SK-N-MC (cell line): Measurements from ENCODE around the gene MRPL2.
A peak's percentile ranks its signal among the peaks of the same experiment; 100 is the strongest.
"Not testable (repeated sequence)": the region's sequence is repeated elsewhere in the genome, so short reads cannot be mapped to it uniquely, and the experiment has no call there.

ENCODE experiments used
- DNase-seq: peaks from one replicate; pipeline ENCODE4 v3.0.0-alpha.2; 2011; ENCODE audit warnings: low read depth, low spot score
- H3K27ac ChIP-seq: fragments of 200-600 bp; sonication (generic); 2 replicates; pipeline ENCODE4 v1.5.1; 2016; ENCODE audit warnings: mixed run types
- H3K36me3 ChIP-seq: fragments of 200-600 bp; sonication (generic); 2 replicates; pipeline ENCODE4 v1.6.1; 2017; ENCODE audit warnings: antibody characterized with exemption, low read length, mixed read lengths; ENCODE audit not compliant: insufficient read depth
- H3K4me3 ChIP-seq: fragments of 200-600 bp; sonication (generic); 2 replicates; pipeline ENCODE4 v1.5.1; 2016
- H3K9ac ChIP-seq: fragments of 200-600 bp; sonication (generic); 2 replicates; pipeline ENCODE4 v1.8.0; 2017; ENCODE audit warnings: mixed run types, mixed read lengths; ENCODE audit not compliant: insufficient read length
- H3K9me3 ChIP-seq: fragments of 200-600 bp; sonication (generic); 2 replicates; pipeline ENCODE4 v1.6.1; 2017; ENCODE audit warnings: low read depth, mild to moderate bottlenecking, antibody characterized with exemption, low read length, moderate library complexity, mixed read lengths
- EZH2 ChIP-seq: fragments of 200-600 bp; sonication (generic); IDR thresholded peaks from one replicate; pipeline ENCODE4 v1.6.1; 2017; ENCODE audit warnings: antibody characterized with exemption
- FOXP2 ChIP-seq: optimal IDR thresholded peaks from 2 replicates; pipeline ENCODE3; 2011; ENCODE audit warnings: mild to moderate bottlenecking, moderate library complexity; ENCODE audit not compliant: insufficient read depth; ENCODE audit errors: extremely low read length, control extremely low read depth
- POLR2AphosphoS5 ChIP-seq: IDR thresholded peaks from 2 replicates; pipeline ENCODE4 v1.6.1; 2012; ENCODE audit warnings: mild to moderate bottlenecking, low read depth, low read length, borderline replicate concordance

Gene MRPL2

DNA sequence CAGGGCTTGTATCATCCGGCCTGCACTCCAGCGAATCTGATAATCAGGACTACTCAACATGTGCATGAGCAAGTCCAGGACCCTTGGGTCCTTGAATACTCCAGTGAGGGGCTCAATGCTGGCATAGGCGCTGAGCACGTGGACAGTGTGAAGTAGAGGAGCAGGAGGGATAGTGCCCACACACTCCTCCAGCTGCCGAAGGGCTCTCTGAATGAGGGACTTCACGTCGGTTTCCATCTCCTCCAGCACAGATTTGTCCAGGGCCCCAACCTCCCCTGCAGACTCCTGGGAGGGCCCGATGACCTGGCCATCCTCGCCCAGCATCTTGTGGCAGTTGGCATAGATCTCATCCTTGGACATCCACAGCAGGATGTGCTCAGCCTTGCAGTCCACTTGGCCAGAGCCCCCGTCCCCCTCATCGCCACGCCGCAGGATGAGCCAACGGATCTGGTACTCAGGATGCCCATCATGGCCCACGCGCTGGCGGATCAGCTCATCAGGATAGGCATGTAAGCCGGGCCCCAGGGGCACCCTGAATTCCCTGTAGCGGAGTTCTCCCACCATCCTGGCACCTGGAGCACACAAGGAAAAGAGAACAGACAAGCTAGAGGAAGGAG, 6.9 kb downstream of the MRPL2 start:
- peak overlapping the region; percentile 96 for H3K9ac ChIP-seq
- H3K27ac ChIP-seq: 0 out of 2 replicates have a peak overlapping the region, but pooled peaks have one; percentile 28
- H3K36me3 ChIP-seq: peaks cover 37% of the 10 kb centered on the region; the same call in 1 of the 2 replicates
- TF ChIP-seq EZH2: no peak
- no peak for TF ChIP-seq FOXP2
- no peak for TF ChIP-seq POLR2AphosphoS5
- peak overlapping the region; percentile 86 for H3K4me3 ChIP-seq
- DNase-seq: no peak
- no peaks in the 10 kb centered on the region for H3K9me3 ChIP-seq

DNA sequence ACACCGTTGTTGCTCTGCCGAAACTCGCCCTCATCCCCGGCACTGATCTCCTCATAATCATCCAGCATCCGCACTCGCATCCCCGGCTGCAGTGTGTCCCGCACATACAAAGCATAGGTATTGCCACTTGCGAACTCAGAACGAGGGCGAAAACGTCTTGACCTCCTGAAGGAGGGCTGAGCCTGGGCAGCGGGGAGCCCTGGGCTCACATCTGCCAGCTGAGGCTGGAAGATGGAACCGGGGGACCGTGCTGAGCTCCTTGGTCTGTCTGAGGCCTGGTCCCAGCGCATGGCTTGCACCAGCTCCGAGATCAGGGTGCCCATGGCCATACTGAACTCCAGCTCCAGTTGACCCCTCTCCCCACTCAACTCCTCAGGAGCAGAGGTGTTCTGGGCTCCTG, 8.3 kb downstream of the MRPL2 start:
- no peaks in the 10 kb centered on the region for H3K9me3 ChIP-seq
- no peak overlapping the region for H3K4me3 ChIP-seq
- no peak overlapping the region for H3K9ac ChIP-seq
- TF ChIP-seq FOXP2 (no peak), EZH2 (no peak), POLR2AphosphoS5 (no peak)
- no peak for DNase-seq
- peaks cover 42% of the 10 kb centered on the region; the same call in 1 of the 2 replicates for H3K36me3 ChIP-seq
- H3K27ac ChIP-seq: no peak overlapping the region

DNA sequence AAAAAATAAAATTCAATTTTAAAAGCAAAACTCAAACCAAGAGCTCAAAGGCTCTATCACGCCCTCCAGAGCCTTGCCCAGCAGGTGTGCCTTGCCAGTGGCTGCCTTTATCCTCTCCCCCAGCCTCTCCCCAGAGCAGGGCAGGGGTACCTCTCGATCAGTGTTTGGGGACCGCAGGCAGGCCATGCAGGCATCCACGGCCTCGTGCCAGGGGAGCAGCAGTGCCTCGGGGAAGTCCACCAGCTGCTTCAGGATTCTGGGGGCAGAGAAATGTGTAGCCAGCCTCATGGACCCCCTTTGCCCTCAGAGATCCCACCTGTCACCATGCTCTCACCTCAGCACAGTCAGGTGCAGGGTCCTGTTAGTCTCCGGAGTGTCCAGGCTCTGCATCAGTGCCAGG, 11.2 kb downstream of the MRPL2 start:
- H3K9me3 ChIP-seq: no peaks in the 10 kb centered on the region
- TF ChIP-seq POLR2AphosphoS5 (no peak), FOXP2 (no peak), EZH2 (no peak)
- H3K36me3 ChIP-seq: peaks cover 46% of the 10 kb centered on the region; the same call in 1 of the 2 replicates
- no peak overlapping the region for H3K9ac ChIP-seq
- DNase-seq: no peak
- H3K27ac ChIP-seq: no peak overlapping the region
- no peak overlapping the region for H3K4me3 ChIP-seq

DNA sequence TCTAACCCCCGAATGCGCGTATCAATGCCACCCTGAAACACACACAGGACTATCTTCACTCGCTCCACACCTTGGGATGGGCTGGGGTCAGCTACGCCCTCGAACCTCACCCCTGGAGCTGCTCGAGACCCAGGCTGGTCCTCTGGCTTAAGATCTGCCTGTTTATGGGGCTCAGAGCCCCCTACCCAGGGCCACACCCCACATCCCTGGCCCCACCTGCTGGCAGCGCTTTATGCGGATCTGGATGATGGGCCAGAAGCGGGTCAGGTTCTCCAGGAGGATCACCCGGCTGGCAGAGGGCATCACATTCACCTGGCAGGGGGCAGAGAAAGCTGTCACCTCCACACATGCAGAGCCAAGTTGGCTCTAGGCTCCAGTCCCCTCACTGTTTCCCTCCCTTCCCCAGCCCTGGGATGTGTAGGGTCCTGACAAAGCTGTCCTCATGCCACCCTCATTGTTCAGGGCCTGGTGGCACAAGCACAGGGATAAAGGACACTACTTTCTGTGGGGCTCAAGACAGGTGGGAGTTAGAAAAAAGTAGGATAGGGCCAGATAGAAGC, 13.8 kb downstream of the MRPL2 start:
- H3K9me3 ChIP-seq: no peaks in the 10 kb centered on the region
- H3K4me3 ChIP-seq: no peak overlapping the region
- TF ChIP-seq POLR2AphosphoS5: no peak
- no peak for TF ChIP-seq EZH2
- TF ChIP-seq FOXP2: no peak
- H3K9ac ChIP-seq: no peak overlapping the region
- DNase-seq: no peak
- H3K36me3 ChIP-seq: peaks cover 48% of the 10 kb centered on the region; the same call in 1 of the 2 replicates
- no peak overlapping the region for H3K27ac ChIP-seq

DNA sequence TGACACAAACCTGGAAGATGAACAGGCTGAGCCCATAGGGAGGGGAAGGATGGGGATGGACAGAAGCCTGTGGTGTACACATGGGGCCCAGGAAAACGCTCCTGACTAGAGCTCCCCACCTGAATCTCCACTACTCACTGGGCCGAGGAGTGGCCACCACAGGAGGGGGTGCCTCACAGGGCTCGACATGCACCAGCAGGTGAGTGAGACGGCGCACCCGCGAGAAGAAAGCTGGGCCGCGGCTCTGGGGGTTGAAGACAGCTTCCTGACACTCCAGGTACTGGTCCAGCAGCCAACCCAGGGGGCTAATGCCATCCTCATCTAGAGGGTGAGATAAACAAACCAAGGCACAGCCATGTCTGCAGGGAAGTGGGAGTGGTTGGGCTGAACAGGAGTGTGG, 15.9 kb downstream of the MRPL2 start:
- H3K4me3 ChIP-seq: no peak overlapping the region
- H3K27ac ChIP-seq: no peak overlapping the region
- DNase-seq: no peak
- no peaks in the 10 kb centered on the region for H3K9me3 ChIP-seq
- H3K9ac ChIP-seq: no peak overlapping the region
- TF ChIP-seq FOXP2: no peak
- no peak for TF ChIP-seq EZH2
- no peak for TF ChIP-seq POLR2AphosphoS5
- H3K36me3 ChIP-seq: peaks cover 39% of the 10 kb centered on the region; the same call in 1 of the 2 replicates

DNA sequence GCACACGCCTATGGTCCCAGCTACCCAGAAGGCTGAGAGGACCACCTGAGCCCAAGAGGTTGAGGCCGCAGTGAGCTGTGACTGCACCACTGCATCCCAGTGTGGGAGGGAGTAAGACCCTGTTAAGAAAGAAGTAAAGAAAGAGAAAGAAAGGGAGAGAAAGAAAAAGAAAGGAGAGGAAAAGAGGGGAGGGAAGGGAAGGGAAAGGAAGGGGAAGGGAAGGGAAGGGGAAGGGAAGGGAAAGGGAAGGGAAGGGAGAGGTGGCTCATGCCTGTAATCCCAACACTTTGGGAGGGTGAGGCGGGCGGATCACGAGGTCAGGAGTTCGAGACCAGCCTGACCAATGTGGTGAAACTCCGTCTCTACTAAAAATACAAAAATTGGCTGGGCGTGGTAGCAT, 17.8 kb downstream of the MRPL2 start:
- not testable (repeated sequence) for H3K9me3 ChIP-seq, DNase-seq, H3K9ac ChIP-seq, H3K4me3 ChIP-seq, H3K27ac ChIP-seq
- peaks cover 39% of the 10 kb centered on the region; the same call in 1 of the 2 replicates for H3K36me3 ChIP-seq

DNA sequence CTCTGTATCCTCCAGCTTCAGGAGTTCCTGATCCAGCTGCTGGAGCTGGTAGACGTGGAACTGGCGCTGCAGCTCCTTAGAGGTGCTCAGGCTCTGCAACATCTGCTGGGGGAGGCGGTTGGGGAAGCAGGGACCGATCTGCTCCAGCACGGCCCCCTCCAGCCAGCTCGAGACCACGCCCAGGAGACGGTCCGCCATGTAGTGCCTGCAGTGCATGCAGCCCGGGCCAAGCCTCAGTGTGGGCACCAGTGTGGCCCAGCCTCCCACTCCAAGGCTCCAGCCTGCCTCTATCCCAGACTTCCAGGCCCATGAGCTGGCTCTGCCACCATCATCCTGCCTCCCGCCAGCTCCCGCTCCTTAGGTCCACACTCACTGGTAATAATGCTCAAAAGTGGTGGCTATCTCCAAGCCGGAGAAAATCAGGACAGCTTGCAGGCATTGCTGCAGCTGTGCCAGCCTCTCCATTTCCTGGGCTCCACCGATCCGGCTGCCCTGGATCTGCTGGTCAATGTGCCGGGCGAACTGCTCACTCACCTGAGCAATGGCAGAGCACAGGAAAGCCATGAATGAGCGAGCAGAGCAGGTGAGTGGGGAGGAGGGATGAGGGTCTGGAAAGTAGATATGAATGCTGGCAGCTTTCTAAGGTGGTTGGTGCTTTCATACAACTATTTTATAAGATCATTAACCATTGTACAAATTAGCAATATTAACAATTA, 18.5 kb downstream of the MRPL2 start:
- no peak for DNase-seq
- Histone ChIP-seq H3K27ac (no peak overlapping the region), H3K4me3 (no peak overlapping the region), H3K9me3 (no peaks in the 10 kb centered on the region), H3K36me3 (peaks cover 39% of the 10 kb centered on the region; the same call in 1 of the 2 replicates), H3K9ac (no peak overlapping the region)
- TF ChIP-seq EZH2 (no peak), FOXP2 (no peak), POLR2AphosphoS5 (no peak)

DNA sequence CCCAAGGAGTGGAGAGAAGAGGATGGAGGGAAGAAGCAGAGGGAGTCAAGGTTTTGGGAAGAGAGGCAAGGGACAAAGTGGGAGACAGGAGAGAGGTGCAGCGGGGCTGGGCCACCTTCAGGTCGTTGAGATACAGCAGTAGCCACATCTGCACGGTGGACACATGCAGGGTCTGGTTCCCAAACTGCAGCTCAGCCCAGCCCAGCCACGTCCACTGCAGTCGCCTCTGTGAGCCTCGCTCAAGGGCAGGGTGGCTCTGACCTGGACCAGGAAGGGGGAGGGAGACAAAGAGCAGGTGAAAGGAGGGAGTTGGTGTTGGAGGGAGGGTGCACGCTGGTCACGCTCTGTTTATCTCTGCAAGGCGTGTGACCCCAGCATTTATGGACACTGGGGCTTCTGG, 20.5 kb downstream of the MRPL2 start:
- Histone ChIP-seq H3K27ac (no peak overlapping the region), H3K9me3 (no peaks in the 10 kb centered on the region), H3K4me3 (no peak overlapping the region), H3K9ac (no peak overlapping the region), H3K36me3 (peaks cover 36% of the 10 kb centered on the region)
- no peak for TF ChIP-seq FOXP2
- no peak for DNase-seq

DNA sequence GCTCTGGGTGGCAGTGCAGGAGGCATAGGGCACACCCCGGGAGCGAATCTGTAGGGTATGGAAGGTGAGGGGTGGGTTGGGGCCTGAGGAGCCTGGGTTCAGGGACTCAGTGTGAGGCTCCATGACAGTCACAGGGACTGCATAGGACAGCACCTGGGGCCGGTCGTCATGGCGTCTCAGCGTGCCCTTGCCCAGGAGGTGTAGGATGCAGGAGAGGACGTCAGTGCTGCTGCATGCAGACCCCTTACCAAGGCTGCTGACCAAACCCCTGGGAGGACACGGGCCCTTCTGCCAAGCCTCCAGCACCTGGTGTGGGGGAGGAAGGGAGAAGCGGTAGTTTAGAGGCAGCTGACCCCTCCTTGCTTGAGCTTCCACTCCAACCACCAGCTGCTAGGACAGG, 21.5 kb downstream of the MRPL2 start:
- Histone ChIP-seq H3K9ac (no peak overlapping the region), H3K4me3 (no peak overlapping the region), H3K9me3 (no peaks in the 10 kb centered on the region), H3K36me3 (peaks cover 38% of the 10 kb centered on the region), H3K27ac (no peak overlapping the region)
- no peak for TF ChIP-seq POLR2AphosphoS5
- no peak for TF ChIP-seq FOXP2
- no peak for TF ChIP-seq EZH2
- DNase-seq: no peak
